HepG2 (cell line): ENCODE results near the gene NLGN3. TPM values are rescaled to one million over a fixed set of nuclear protein-coding genes. Genes with fewer than 3 reads are reported as not detected.
A peak's percentile ranks its signal among the peaks of the same experiment; 100 is the strongest.

Experiments used
- ARID4A ChIP-seq: sonication (generic); formaldehyde crosslinking; IDR thresholded peaks from 2 replicates; pipeline ENCODE4 v1.5.0; 2020; ENCODE audit warnings: mild to moderate bottlenecking, missing genetic modification reagents, borderline replicate concordance
- ATF5 ChIP-seq: sonication (generic); formaldehyde crosslinking; IDR thresholded peaks from 2 replicates; pipeline ENCODE4 v1.4.0; 2020; ENCODE audit warnings: mild to moderate bottlenecking, low read depth, missing genetic modification reagents
- BORCS8-MEF2B ChIP-seq: sonication (generic); formaldehyde crosslinking; IDR thresholded peaks from 2 replicates; pipeline ENCODE4 v1.8.0; 2022; ENCODE audit warnings: mild to moderate bottlenecking, missing genetic modification reagents
- CENPT ChIP-seq: sonication (generic); formaldehyde crosslinking; IDR thresholded peaks from 2 replicates; pipeline ENCODE4 v1.8.0; 2022; ENCODE audit warnings: low read depth, mild to moderate bottlenecking, moderate library complexity, missing genetic modification reagents
- FOSL2 ChIP-seq: sonication (generic); formaldehyde crosslinking; IDR thresholded peaks from 2 replicates; pipeline ENCODE4 v1.4.0; 2020; ENCODE audit warnings: missing genetic modification reagents
- FOXA3 ChIP-seq: IDR thresholded peaks from 2 replicates; pipeline ENCODE4 v1.6.1; 2016; ENCODE audit warnings: missing genetic modification reagents, missing compliant biosample characterization
- GPN1 ChIP-seq: sonication (generic); formaldehyde crosslinking; IDR thresholded peaks from 2 replicates; pipeline ENCODE4 v1.5.1; 2020; ENCODE audit warnings: missing genetic modification reagents, borderline replicate concordance
- GZF1 ChIP-seq: sonication (generic); formaldehyde crosslinking; IDR thresholded peaks from 2 replicates; pipeline ENCODE4 v1.5.1; 2020; ENCODE audit warnings: mild to moderate bottlenecking, missing genetic modification reagents
- HOXA7 ChIP-seq: sonication (generic); formaldehyde crosslinking; IDR thresholded peaks from 2 replicates; pipeline ENCODE4 v1.8.1; 2022; ENCODE audit warnings: mild to moderate bottlenecking, missing genetic modification reagents, moderate library complexity
- MAX ChIP-seq: IDR thresholded peaks from 2 replicates; pipeline ENCODE4 v1.6.1; 2012; ENCODE audit warnings: inconsistent platforms
- MEIS1 ChIP-seq: sonication (generic); formaldehyde crosslinking; IDR thresholded peaks from 2 replicates; pipeline ENCODE4 v1.9.0; 2021; ENCODE audit warnings: mild to moderate bottlenecking, missing genetic modification reagents, moderate library complexity, borderline replicate concordance
- MIXL1 ChIP-seq: IDR thresholded peaks from 2 replicates; pipeline ENCODE4 v1.6.1; 2016
- NAIF1 ChIP-seq: sonication (generic); formaldehyde crosslinking; IDR thresholded peaks from 2 replicates; pipeline ENCODE4 v1.5.0; 2020; ENCODE audit warnings: mild to moderate bottlenecking, missing genetic modification reagents, borderline replicate concordance
- NFYC ChIP-seq: IDR thresholded peaks from 2 replicates; pipeline ENCODE4 v1.6.1; 2016; ENCODE audit warnings: missing genetic modification reagents, missing compliant biosample characterization
- NRL ChIP-seq: sonication (generic); formaldehyde crosslinking; IDR thresholded peaks from 2 replicates; pipeline ENCODE4 v1.5.0; 2020; ENCODE audit warnings: missing genetic modification reagents, mild to moderate bottlenecking, moderate library complexity, borderline replicate concordance
- POLR2A ChIP-seq, 2 experiments: IDR thresholded peaks; 2 replicates each; pipeline ENCODE4 v1.6.1; 2011; ENCODE audit warnings: low read depth in 2 of 2, low read length in 2 of 2, mild to moderate bottlenecking in 1 of 2, moderate library complexity in 1 of 2; ENCODE audit not compliant: insufficient read depth in 1 of 2
- POLR2AphosphoS5 ChIP-seq: IDR thresholded peaks from 2 replicates; pipeline ENCODE4 v1.6.1; 2012; ENCODE audit warnings: low read depth, low read length
- SAP130 ChIP-seq: IDR thresholded peaks from 2 replicates; pipeline ENCODE4 v1.6.1; 2016; ENCODE audit warnings: low read depth
- TARDBP ChIP-seq: sonication (generic); formaldehyde crosslinking; IDR thresholded peaks from 2 replicates; pipeline ENCODE4 v1.8.0; 2022; ENCODE audit warnings: mild to moderate bottlenecking, missing genetic modification reagents
- TEF ChIP-seq: sonication (generic); formaldehyde crosslinking; IDR thresholded peaks from 2 replicates; pipeline ENCODE4 v1.5.0; 2020; ENCODE audit warnings: missing genetic modification reagents
- ZFP91 ChIP-seq: sonication (generic); formaldehyde crosslinking; IDR thresholded peaks from 2 replicates; pipeline ENCODE4 v1.9.0; 2022; ENCODE audit warnings: missing genetic modification reagents, mild to moderate bottlenecking, borderline replicate concordance
- ZKSCAN5 ChIP-seq: sonication (generic); formaldehyde crosslinking; IDR thresholded peaks from 2 replicates; pipeline ENCODE4 v1.5.1; 2020; ENCODE audit warnings: mild to moderate bottlenecking, missing genetic modification reagents
- ZNF331 ChIP-seq: sonication (generic); formaldehyde crosslinking; IDR thresholded peaks from 2 replicates; pipeline ENCODE4 v1.4.0; 2020; ENCODE audit warnings: missing genetic modification reagents
- ZNF343 ChIP-seq: sonication (generic); formaldehyde crosslinking; IDR thresholded peaks from 2 replicates; pipeline ENCODE4 v1.4.0; 2020; ENCODE audit warnings: mild to moderate bottlenecking, missing genetic modification reagents
- polyA plus RNA-seq, 8 experiments: library from polyadenylated mRNA; depleted of rRNA in 3 of 8; stranded (reverse) in 7 of 8; unstranded in 1 of 8; fragments of >200 nt; fragmentation: Illumina TruSeq in 4 of 8; extraction: Trizol in 4 of 8; gene quantifications; 2 replicates each; pipeline versions ENCODE4 v1.2.1 to v1.2.3, GENCODE V29; 2011 to 2016; ENCODE audit warnings: low read depth in 4 of 8, missing spikeins in 1 of 8, mixed read lengths in 1 of 8; ENCODE audit not compliant: insufficient read depth in 1 of 8
- total RNA-seq, 5 experiments: library from RNA; depleted of rRNA; stranded (reverse); fragments of >200 nt; fragmentation: Illumina TruSeq; extraction: Trizol; gene quantifications; 2 replicates each; pipeline ENCODE4 v1.2.3, GENCODE V29; 2016; ENCODE audit warnings: low read depth in 1 of 5

The NLGN3 gene
- total and polyA plus RNA-seq, 2 of the 13 experiments (the other 11 are each of a cell fraction or from before 2014, with no cell fraction given), result 0.04 to 0.16 TPM

GRCh38 chrX:71214604-71215337 is 70.1 kb downstream of the NLGN3 start (continued):
- no peak for TF ChIP-seq TEF (CRISPR knock-in tag)
- TF ChIP-seq FOXA3 (CRISPR knock-in tag), result peak; percentile 57
- peak; percentile 79; the same call in 1 of the 2 replicates for TF ChIP-seq MIXL1 (CRISPR knock-in tag)
- peak; percentile 56 for TF ChIP-seq MEIS1 (CRISPR knock-in tag)
- TF ChIP-seq NRL, result peak; percentile 56; the same call in 1 of the 2 replicates
- TF ChIP-seq TARDBP (CRISPR knock-in tag), result peak; percentile 69; the same call in 1 of the 2 replicates
- 0 out of 2 replicates have a peak, but pooled peaks have one; percentile 39 for TF ChIP-seq ATF5 (CRISPR knock-in tag)
- TF ChIP-seq FOSL2 (CRISPR knock-in tag), result peak; percentile 41; the same call in 1 of the 2 replicates
- 0 out of 2 replicates have a peak, but pooled peaks have one; percentile 38 for TF ChIP-seq NFYC
- TF ChIP-seq ZKSCAN5, result no peak
- peak; percentile 91 for TF ChIP-seq POLR2AphosphoS5
- TF ChIP-seq MAX, result peak; percentile 46; the same call in 1 of the 2 replicates
- peak; percentile 67 to 95; a peak in 3 of 4 replicates for TF ChIP-seq POLR2A (IDR thresholded peaks at IDR 0.05; ENCODE audit: insufficient read depth in 1 of 2, low read depth in 2 of 2, low read length in 2 of 2)
- TF ChIP-seq ZNF343, result no peak
- no peak for TF ChIP-seq ZNF331 (CRISPR knock-in tag)
- no peak for TF ChIP-seq GPN1 (CRISPR knock-in tag)
- no peak for TF ChIP-seq GZF1
- TF ChIP-seq ARID4A (CRISPR knock-in tag), result peak; percentile 54; the same call in 1 of the 2 replicates
- TF ChIP-seq BORCS8-MEF2B (CRISPR knock-in tag), result peak; percentile 69; the same call in 1 of the 2 replicates
- peak; percentile 33; the same call in 1 of the 2 replicates for TF ChIP-seq NAIF1 (CRISPR knock-in tag)
- TF ChIP-seq SAP130, result peak; percentile 78
- TF ChIP-seq CENPT, result no peak
- peak; percentile 75; the same call in 1 of the 2 replicates for TF ChIP-seq ZFP91 (CRISPR knock-in tag)
- TF ChIP-seq HOXA7 (CRISPR knock-in tag), result no peak
